Suprapubic skin (tissue), 4 donors: ENCODE results near the gene ATP11B. TPM values are rescaled to one million over a fixed set of nuclear protein-coding genes. Genes with fewer than 3 reads are reported as not detected.

Source experiments
- DNase-seq, 2 donors: peaks; one replicate each; pipeline ENCODE4 v3.0.0-alpha.2; 2019; ENCODE audit warnings: low spot score in 2 of 2
- H3K27ac ChIP-seq: fragments of 200-600 bp; sonication (generic); one replicate; pipeline ENCODE4 v1.5.1; 2019
- H3K27me3 ChIP-seq: fragments of 200-600 bp; sonication (generic); one replicate; pipeline ENCODE4 v1.5.1; 2019
- H3K36me3 ChIP-seq: fragments of 200-600 bp; sonication (generic); one replicate; pipeline ENCODE4 v1.5.1; 2019
- H3K4me1 ChIP-seq: fragments of 200-600 bp; sonication (generic); one replicate; pipeline ENCODE4 v1.5.1; 2019
- H3K4me3 ChIP-seq: fragments of 200-600 bp; sonication (generic); one replicate; pipeline ENCODE4 v1.5.1; 2019; ENCODE audit warnings: mild to moderate bottlenecking
- H3K9me3 ChIP-seq: fragments of 200-600 bp; sonication (generic); one replicate; pipeline ENCODE4 v1.5.1; 2019
- EP300 ChIP-seq: sonication (generic); formaldehyde crosslinking; IDR thresholded peaks from one replicate; pipeline ENCODE4 v1.6.1; 2017; ENCODE audit warnings: antibody characterized with exemption
- POLR2A ChIP-seq, 2 donors: fragments of 450-650 bp; IDR thresholded peaks; one replicate each; pipeline ENCODE4 v1.6.1; 2017; ENCODE audit warnings: antibody characterized with exemption in 2 of 2, mild to moderate bottlenecking in 2 of 2, moderate library complexity in 2 of 2
- POLR2AphosphoS5 ChIP-seq, 3 donors: sonication (generic); formaldehyde crosslinking; IDR thresholded peaks; one replicate each; pipeline ENCODE4 v1.6.1; 2017; ENCODE audit warnings: antibody characterized with exemption in 3 of 3
- WGBS: methylation state at CpG from one replicate; pipeline ENCODE4 v1.1.5; 2018; 5-methylcytosine and 5-hydroxymethylcytosine counted together
- total RNA-seq, 4 donors: library from RNA; depleted of rRNA; stranded (reverse); fragments of >200 nt; gene quantifications; one replicate each; pipeline ENCODE4 v1.1.0, GENCODE V29; 2016
- TF ChIP-seq, protein P1 (sequence below), 2 donors: fragments of 200-600 bp in 1 of 2; fragments of 450-650 bp in 1 of 2; sonication (generic) in 1 of 2; IDR thresholded peaks; one replicate each; pipeline ENCODE4 v1.5.1; 2016 to 2019; ENCODE audit warnings: antibody characterized with exemption in 2 of 2, mild to moderate bottlenecking in 1 of 2, moderate library complexity in 1 of 2

The ATP11B gene
- total RNA-seq, 4 donors from 2014 or later = 87.7 to 160 (median 122) TPM

DNA sequence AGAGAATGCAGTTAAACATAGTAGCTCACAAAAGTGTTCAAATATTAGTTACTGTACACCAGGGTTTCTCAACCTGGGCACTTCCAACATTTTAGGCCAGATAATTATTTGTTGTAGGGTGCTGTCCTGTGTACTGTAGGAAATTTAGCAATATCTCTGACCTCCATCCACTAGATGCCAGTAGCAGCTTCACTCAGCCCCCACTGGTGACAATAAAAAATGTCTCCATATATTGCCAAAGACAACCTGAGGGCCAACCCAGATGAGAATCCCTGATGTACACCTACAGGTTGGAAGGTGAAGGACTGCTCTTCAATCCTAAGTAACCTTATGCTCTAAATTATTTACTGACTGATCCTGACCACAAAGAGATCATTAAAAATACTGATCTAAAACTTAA lies 154.6 kb downstream of the ATP11B start:
- Histone ChIP-seq H3K27me3 (no peaks in the 10 kb centered on the region), H3K36me3 (peaks cover 23% of the 10 kb centered on the region), H3K27ac (no peak overlapping the region), H3K9me3 (no peaks in the 10 kb centered on the region), H3K4me3 (no peak overlapping the region), H3K4me1 (no peaks in the 10 kb centered on the region)
- DNase-seq = no peak
- no peak for TF ChIP-seq POLR2A (IDR thresholded peaks at IDR 0.05)

GRCh38 chr3:182948305-182948704 lies 155.0 kb downstream of the ATP11B start:
- WGBS = 84% methylated on average over 5 of the region's 5 CpGs
- Histone ChIP-seq H3K4me1 (no peaks in the 10 kb centered on the region), H3K27ac (no peak overlapping the region), H3K9me3 (no peaks in the 10 kb centered on the region), H3K27me3 (no peaks in the 10 kb centered on the region), H3K4me3 (no peak overlapping the region), H3K36me3 (peaks cover 23% of the 10 kb centered on the region)
- TF ChIP-seq, protein P1, sequence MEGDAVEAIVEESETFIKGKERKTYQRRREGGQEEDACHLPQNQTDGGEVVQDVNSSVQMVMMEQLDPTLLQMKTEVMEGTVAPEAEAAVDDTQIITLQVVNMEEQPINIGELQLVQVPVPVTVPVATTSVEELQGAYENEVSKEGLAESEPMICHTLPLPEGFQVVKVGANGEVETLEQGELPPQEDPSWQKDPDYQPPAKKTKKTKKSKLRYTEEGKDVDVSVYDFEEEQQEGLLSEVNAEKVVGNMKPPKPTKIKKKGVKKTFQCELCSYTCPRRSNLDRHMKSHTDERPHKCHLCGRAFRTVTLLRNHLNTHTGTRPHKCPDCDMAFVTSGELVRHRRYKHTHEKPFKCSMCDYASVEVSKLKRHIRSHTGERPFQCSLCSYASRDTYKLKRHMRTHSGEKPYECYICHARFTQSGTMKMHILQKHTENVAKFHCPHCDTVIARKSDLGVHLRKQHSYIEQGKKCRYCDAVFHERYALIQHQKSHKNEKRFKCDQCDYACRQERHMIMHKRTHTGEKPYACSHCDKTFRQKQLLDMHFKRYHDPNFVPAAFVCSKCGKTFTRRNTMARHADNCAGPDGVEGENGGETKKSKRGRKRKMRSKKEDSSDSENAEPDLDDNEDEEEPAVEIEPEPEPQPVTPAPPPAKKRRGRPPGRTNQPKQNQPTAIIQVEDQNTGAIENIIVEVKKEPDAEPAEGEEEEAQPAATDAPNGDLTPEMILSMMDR (IDR thresholded peaks at IDR 0.05) = no peak
- TF ChIP-seq EP300 (no peak), POLR2A (IDR thresholded peaks at IDR 0.05) (no peak), POLR2AphosphoS5 (IDR thresholded peaks at IDR 0.05) (no peak)
- DNase-seq = no peak

- Histone ChIP-seq H3K27ac (no peak overlapping the region), H3K9me3 (no peaks in the 10 kb centered on the region), H3K4me1 (no peaks in the 10 kb centered on the region), H3K36me3 (peaks cover 23% of the 10 kb centered on the region), H3K27me3 (no peaks in the 10 kb centered on the region), H3K4me3 (no peak overlapping the region)
- 100% methylated on average over 1 of the region's 1 CpG for WGBS
- DNase-seq = no peak
- no peak for TF ChIP-seq POLR2A (IDR thresholded peaks at IDR 0.05)
- TF ChIP-seq, protein P1 (IDR thresholded peaks at IDR 0.05) = no peak
- no peak for TF ChIP-seq POLR2AphosphoS5 (IDR thresholded peaks at IDR 0.05)
- no peak for TF ChIP-seq EP300
Measured at GRCh38 chr3:182949688-182950087, 156.4 kb downstream of the ATP11B start.

DNA sequence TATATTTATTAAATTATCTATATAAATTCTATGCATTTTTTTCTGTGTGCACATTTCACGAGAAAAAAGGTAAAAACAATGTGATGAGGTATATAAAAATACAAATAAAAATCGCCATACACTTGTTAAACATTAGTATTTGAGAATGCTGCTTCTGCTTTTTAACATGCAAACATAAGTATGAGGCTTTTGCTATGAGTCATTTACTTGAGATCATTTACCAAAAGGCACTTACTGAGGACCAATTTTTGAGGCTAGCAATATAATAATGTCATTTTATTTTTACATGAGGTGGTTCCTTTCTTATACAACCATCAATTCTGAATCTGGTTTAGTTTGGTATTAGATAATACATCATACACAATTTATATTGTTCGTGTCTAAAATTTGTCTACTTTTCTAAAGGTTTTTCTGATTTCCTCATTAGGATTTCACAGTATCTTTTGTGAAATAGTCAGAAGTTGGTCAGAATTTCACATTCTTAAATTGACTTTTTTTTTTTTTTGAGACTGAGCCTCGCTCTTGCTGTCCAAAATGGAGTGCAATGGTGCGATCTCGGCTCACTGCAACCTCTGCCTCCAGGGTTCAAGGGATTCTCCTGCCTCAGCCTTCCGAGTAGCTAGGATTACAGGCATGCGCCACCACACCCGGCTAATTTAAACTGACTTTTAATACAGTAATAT lies 161.4 kb downstream of the ATP11B start:
- no peaks in the 10 kb centered on the region for H3K4me1 ChIP-seq
- no peak overlapping the region for H3K4me3 ChIP-seq
- no peak overlapping the region for H3K27ac ChIP-seq
- TF ChIP-seq POLR2AphosphoS5 (IDR thresholded peaks at IDR 0.05) (no peak), POLR2A (IDR thresholded peaks at IDR 0.05) (no peak), EP300 (no peak)
- TF ChIP-seq, protein P1 (IDR thresholded peaks at IDR 0.05) = no peak
- H3K27me3 ChIP-seq = no peaks in the 10 kb centered on the region
- H3K9me3 ChIP-seq = no peaks in the 10 kb centered on the region
- H3K36me3 ChIP-seq = peaks cover 14% of the 10 kb centered on the region
- no peak for DNase-seq
- 86% methylated on average over 9 of the region's 9 CpGs for WGBS

- DNase-seq = no peak
- Histone ChIP-seq H3K4me3 (no peak overlapping the region), H3K36me3 (peaks cover 17% of the 10 kb centered on the region), H3K27me3 (no peaks in the 10 kb centered on the region), H3K4me1 (no peaks in the 10 kb centered on the region), H3K27ac (no peak overlapping the region), H3K9me3 (no peaks in the 10 kb centered on the region)
- TF ChIP-seq, protein P1 (IDR thresholded peaks at IDR 0.05) = no peak
- no peak for TF ChIP-seq EP300
- TF ChIP-seq POLR2A (IDR thresholded peaks at IDR 0.05) = no peak
- no peak for TF ChIP-seq POLR2AphosphoS5 (IDR thresholded peaks at IDR 0.05)
- 89% methylated on average over 5 of the region's 5 CpGs for WGBS
Measured at GRCh38 chr3:182957226-182957625, 163.9 kb downstream of the ATP11B start.
